ENCODE results near the gene MUC4. TPM values are rescaled to one million over a fixed set of nuclear protein-coding genes. Genes with fewer than 3 reads are reported as not detected.
"Not testable (repeated sequence)": the region's sequence is repeated elsewhere in the genome, so short reads cannot be mapped to it uniquely, and the experiment has no call there.

Gene MUC4
- polyA plus RNA-seq, 1 of the 3 experiments (the other 2 are of a cell fraction) = 0.07 TPM

- Histone ChIP-seq H3K36me3 (replicated peaks in 1 of 2; ENCODE audit: control insufficient read depth in 1 of 2, insufficient read depth in 2 of 2, low read length in 1 of 2) (no peaks in the 10 kb centered on the region), H3K9me3 (no peaks in the 10 kb centered on the region), H2AFZ (ENCODE audit: low read depth) (no peak overlapping the region), H3K4me1 (ENCODE audit: control insufficient read depth in 1 of 2, insufficient read depth in 2 of 2, low read depth in 1 of 2, low read length in 1 of 2) (no peaks in the 10 kb centered on the region), H3K27me3 (ENCODE audit: insufficient read depth) (peaks cover 1% of the 10 kb centered on the region; the same call in 1 of the 2 replicates), H4K20me1 (ENCODE audit: insufficient read depth) (no peaks in the 10 kb centered on the region), H3K9ac (no peak overlapping the region), H3F3A (replicated peaks; ENCODE audit: insufficient read depth) (no peaks in the 10 kb centered on the region), H3K4me2 (no peak overlapping the region), H3K9me2 (no peaks in the 10 kb centered on the region), H3K4me3 (ENCODE audit: low read depth in 2 of 2, low read length in 1 of 2) (no peak overlapping the region), H3K79me2 (ENCODE audit: insufficient read depth) (no peaks in the 10 kb centered on the region), H3K27ac (ENCODE audit: low read depth in 2 of 2, low read length in 1 of 2) (no peak overlapping the region)
- ChIA-PET POLR2A (no interaction called here), CTCF (interaction anchor here (1.6 kb wide), 1 partner anchor 17 kb away, joined by 4 read pairs; no protein-coding TSS in a partner anchor)
- 70% methylated on average over 12 of the region's 13 CpGs for WGBS (ENCODE audit: low lambda C conversion rate)
- no peak for DNase-seq
- no peak for TF ChIP-seq FOXM1 (IDR thresholded peaks at IDR 0.05; ENCODE audit: low read depth)
These were observed 72.1 kb downstream of the MUC4 start for GRCh38 chr3:195739561-195740111.

GRCh38 chr3:195738274-195739044 lies 73.3 kb downstream of the MUC4 start:
- H3K27ac ChIP-seq (ENCODE audit: low read depth in 2 of 2, low read length in 1 of 2) = no peak overlapping the region
- WGBS (ENCODE audit: low lambda C conversion rate) = 71% methylated on average over 12 of the region's 14 CpGs
- H3K27me3 ChIP-seq (ENCODE audit: insufficient read depth) = no peaks in the 10 kb centered on the region
- H3K9ac ChIP-seq = no peak overlapping the region
- no peak overlapping the region for H2AFZ ChIP-seq (ENCODE audit: low read depth)
- no peak overlapping the region for H3K4me3 ChIP-seq (ENCODE audit: low read depth in 2 of 2, low read length in 1 of 2)
- H3K9me2 ChIP-seq = no peaks in the 10 kb centered on the region
- TF ChIP-seq GABPA (IDR thresholded peaks at IDR 0.05; ENCODE audit: low read depth) = no peak
- TF ChIP-seq TEAD4 (IDR thresholded peaks at IDR 0.05; ENCODE audit: borderline replicate concordance, insufficient read depth) = no peak
- no peak for TF ChIP-seq YY1 (IDR thresholded peaks at IDR 0.05; ENCODE audit: low read depth)
- H3K4me1 ChIP-seq (ENCODE audit: control insufficient read depth in 1 of 2, insufficient read depth in 2 of 2, low read depth in 1 of 2, low read length in 1 of 2) = no peaks in the 10 kb centered on the region
- H3K79me2 ChIP-seq (ENCODE audit: insufficient read depth) = no peaks in the 10 kb centered on the region
- ChIA-PET CTCF (interaction anchor here (1.5 to 1.6 kb wide), 2 partner anchors 18 to 121 kb away, joined by 3 to 4 read pairs; no protein-coding TSS in a partner anchor), POLR2A (no interaction called here)
- no peaks in the 10 kb centered on the region for H3K36me3 ChIP-seq (replicated peaks in 1 of 2; ENCODE audit: control insufficient read depth in 1 of 2, insufficient read depth in 2 of 2, low read length in 1 of 2)
- DNase-seq = no peak
- H3K4me2 ChIP-seq = no peak overlapping the region
- no peaks in the 10 kb centered on the region for H3K9me3 ChIP-seq
- no peaks in the 10 kb centered on the region for H4K20me1 ChIP-seq (ENCODE audit: insufficient read depth)
- H3F3A ChIP-seq (replicated peaks; ENCODE audit: insufficient read depth) = no peaks in the 10 kb centered on the region

GRCh38 chr3:195737782-195738181 lies 73.9 kb downstream of the MUC4 start:
- CTCF ChIA-PET = interaction anchor here (1.5 kb wide), 1 partner anchor 121 kb away, joined by 3 read pairs; no protein-coding TSS in a partner anchor
- H3K79me2 ChIP-seq (ENCODE audit: insufficient read depth); H3K27ac ChIP-seq (ENCODE audit: low read depth in 2 of 2, low read length in 1 of 2); POLR2A ChIA-PET; H3K9ac ChIP-seq; H3K4me2 ChIP-seq; H3K36me3 ChIP-seq (replicated peaks in 1 of 2; ENCODE audit: control insufficient read depth in 1 of 2, insufficient read depth in 2 of 2, low read length in 1 of 2); H3K27me3 ChIP-seq (ENCODE audit: insufficient read depth); H3K9me3 ChIP-seq; H3K9me2 ChIP-seq; H3K4me3 ChIP-seq (ENCODE audit: low read depth in 2 of 2, low read length in 1 of 2); DNase-seq; H3F3A ChIP-seq (replicated peaks; ENCODE audit: insufficient read depth); H2AFZ ChIP-seq (ENCODE audit: low read depth); H3K4me1 ChIP-seq (ENCODE audit: control insufficient read depth in 1 of 2, insufficient read depth in 2 of 2, low read depth in 1 of 2, low read length in 1 of 2); H4K20me1 ChIP-seq (ENCODE audit: insufficient read depth): not testable (repeated sequence)
- WGBS (ENCODE audit: low lambda C conversion rate) = 85% methylated on average over 6 of the region's 6 CpGs
